ENCODE data around the gene DENND6A.
"Not testable (repeated sequence)": the region's sequence is repeated elsewhere in the genome, so short reads cannot be mapped to it uniquely, and the experiment has no call there.

The DENND6A gene

DNA sequence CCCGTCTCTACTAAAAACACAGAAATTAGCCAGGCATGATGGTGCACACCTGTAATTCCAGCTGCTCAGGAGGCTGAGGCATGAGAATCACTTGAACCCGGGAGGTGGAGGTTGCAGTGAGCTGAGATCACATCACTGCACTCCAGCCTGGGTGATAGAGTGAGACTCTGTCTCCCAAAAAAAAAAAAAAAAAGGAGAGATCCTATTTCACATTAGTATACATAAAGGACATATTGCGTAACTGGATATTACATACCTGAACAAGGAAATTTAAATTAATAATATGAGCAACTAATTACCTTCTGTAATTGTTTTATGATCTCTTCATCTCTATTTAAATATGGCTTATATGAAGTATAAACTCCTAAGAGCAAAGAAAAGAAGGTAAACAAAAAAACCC, 58.6 kb downstream of the DENND6A start:
- not testable (repeated sequence) for DNase-seq

DNA sequence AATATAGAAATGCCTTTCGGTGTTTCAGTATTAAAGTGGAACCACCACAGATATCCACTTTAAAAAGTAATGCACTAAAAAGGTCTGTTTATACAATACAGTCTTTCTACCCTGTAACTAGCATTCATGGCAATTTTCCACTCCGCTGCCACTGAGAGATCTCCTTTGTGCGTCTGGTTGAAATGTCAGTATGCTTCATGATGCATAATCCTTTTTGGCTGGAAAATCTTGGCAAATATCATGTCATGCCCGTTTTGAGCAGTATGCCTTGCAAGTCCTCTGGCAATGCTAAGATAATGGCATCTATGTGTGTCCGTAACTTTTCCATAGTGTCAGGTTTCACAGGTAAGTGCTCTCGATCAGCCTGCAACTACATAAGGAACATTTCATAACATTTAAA, 64.9 kb downstream of the DENND6A start:
- peak; percentile 48 for DNase-seq

DNA sequence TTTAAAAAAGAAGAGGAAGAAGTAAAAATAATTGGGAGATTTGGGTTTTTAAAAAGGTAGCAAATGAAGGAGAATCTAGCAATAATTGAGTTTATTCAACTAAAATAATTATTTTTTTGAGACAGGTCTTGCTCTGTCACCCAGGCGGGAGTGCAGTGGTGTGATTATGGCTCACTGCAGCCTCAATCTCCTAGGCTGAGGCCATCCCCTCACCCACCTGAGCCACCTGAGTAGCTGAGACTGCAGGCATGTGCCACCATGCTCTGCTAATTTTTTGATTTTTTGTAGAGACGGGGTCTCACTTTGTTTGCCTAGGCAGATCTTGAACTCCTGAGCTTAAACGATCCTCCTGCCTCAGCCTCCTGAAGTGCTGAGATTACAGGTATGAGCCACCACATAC, 68.1 kb downstream of the DENND6A start:
- DNase-seq: no peak

DNA sequence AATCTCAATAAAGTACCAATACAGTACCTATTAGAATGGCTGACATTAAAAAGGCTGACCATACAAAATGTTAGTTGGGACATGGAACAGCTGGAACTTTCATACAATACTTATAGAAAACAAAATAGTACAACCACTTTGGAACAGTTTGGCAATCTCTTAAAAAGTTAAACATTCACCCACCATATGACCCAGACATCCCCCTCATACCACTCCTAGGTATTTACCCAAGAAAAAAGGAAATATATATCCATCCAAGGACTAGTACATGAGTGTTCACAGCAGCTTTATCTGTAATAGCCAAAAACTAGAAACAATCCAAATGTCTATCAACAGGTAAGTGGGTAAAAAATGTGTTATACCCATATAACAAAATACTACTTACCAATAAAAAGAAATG, 70.5 kb downstream of the DENND6A start:
- DNase-seq: no peak

DNA sequence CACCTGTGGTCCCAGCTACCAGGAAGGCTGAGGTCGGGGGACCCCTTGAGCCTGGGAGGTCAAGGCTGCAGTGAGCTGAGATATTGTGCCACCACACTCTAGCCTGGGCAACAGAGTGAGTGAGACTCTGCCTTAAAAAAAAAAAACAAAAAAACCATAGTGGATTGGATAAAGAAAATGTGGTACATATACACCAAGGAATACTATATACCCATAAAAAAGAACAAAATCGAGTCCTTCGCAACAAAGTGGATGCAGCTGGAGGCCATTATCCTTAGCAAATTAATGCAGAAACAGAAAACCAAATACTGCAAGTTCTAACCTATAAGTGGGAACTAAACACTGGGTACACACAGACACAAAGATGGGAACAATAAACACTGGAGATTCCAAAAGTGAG, 75.1 kb downstream of the DENND6A start:
- no peak for DNase-seq

DNA sequence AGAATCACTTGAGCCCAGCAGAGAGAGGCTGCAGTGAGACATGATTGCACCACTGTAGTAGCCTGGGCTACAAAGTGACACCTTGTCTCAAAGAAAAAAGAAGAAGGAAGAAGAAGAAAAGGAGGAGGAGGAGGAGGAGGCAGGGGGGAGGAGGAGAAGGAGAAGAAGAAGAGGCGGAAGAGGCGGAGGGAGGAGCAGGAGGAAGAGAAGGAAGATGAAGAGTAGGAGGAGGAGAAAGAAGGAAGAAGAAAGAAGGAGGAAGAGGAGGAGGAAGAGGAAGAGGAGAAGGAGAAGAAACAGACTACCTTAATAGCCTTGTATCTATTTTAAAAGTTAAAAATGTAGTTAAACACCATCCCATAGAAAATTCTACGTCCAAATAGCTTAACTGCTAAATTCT, 76.6 kb downstream of the DENND6A start:
- DNase-seq: no peak

DNA sequence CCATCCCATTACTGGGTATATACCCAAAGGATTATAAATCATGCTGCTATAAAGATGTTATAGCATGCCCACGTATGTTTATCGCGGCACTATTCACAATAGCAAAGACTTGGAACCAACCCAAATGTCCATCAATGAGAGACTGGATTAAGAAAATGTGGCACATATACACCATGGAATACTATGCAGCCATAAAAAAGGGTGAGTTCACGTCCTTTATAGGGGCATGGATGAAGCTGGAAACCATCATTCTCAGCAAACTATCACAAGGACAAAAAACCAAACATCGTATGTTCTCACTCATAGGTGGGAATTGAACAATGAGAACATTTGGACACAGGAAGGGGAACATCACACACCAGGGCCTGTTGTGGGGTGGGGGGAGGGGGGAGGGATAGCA, 81.0 kb downstream of the DENND6A start:
- DNase-seq: not testable (repeated sequence)

DNA sequence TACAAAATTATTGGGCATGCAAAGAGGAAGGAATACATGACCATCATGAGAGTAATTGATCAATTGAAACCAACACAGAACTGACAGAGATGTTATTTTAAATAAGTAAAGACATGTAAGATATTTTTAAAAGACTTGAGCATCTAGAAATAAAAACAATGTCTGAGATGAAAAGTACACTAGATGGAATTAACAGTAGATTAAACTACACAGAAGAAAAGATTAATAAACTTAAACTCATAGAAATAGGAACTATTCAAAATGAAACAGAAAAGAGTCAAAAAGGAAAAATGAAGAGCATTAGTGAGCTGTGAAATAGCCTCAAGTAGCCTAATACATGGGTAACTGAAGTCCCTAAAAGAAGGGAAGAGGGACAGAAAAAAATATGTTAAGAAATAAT, 87.2 kb downstream of the DENND6A start:
- no peak for DNase-seq

DNA sequence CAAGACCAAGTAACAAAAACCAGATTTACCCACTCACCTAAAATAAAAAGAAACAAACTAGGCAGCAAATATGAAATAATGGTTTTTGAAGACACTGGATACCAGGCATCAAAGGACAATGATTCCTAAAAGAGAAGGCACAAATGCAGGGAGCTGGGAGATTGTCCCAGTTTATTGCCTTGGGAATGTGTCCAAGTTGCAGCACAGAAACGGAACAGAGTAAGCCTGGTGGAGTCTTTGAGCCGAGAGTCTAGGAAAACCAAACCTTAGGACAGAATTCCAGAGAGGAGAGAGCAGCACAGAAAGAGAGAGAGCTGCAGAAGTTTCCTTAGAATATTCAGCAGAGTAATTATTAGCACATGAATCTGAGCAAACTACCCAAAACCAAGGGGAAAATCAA, 87.9 kb downstream of the DENND6A start:
- no peak for DNase-seq

DNA sequence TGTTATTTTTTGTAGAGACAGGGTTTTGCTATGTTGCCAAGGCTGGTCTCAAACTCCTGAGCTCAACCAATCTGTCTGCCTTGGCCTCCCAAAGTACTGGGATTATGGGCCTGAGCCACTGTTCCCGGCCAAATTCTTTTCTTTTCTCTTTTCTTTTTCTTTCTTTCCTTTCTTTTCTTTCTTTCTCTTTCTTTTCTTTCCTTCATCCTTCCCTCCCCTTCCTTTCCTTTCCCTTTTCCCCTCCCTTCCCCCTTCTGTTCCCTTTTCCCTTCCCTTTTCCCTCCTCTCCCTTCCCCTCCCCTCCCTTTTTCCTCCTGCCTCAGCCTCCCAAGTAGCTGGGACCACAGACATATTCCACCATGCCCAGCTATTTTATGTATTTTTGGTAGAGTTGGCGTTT, 92.7 kb downstream of the DENND6A start:
- DNase-seq: no peak

DNA sequence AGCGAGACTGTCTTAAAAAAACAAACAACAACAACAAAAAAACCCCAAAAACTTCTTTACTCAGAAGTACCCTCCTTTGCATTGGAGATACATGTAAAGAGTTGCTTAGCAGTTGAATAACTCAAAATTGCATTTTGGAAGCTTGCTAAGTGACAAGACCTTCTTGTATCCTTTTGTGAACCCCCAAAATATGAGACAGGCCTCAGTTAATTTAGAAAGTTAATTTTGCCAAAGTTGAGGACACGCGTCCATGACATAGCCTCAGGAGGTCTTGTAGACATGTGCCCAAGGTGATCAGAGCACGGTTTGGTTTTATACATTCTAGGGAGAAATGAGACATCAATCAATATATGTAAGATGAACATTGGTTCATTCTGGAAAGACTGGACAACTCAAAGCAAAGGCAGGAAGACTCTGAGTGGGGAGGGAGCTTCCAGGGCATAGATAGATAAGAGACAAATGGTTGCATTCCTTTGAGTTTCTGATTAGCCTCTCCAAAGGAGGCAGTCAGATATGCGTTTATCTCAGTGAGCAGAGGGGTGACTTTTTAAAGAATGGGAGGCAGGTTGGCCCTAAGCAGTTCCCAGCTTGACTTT, 94.0 kb downstream of the DENND6A start:
- DNase-seq: no peak

DNA sequence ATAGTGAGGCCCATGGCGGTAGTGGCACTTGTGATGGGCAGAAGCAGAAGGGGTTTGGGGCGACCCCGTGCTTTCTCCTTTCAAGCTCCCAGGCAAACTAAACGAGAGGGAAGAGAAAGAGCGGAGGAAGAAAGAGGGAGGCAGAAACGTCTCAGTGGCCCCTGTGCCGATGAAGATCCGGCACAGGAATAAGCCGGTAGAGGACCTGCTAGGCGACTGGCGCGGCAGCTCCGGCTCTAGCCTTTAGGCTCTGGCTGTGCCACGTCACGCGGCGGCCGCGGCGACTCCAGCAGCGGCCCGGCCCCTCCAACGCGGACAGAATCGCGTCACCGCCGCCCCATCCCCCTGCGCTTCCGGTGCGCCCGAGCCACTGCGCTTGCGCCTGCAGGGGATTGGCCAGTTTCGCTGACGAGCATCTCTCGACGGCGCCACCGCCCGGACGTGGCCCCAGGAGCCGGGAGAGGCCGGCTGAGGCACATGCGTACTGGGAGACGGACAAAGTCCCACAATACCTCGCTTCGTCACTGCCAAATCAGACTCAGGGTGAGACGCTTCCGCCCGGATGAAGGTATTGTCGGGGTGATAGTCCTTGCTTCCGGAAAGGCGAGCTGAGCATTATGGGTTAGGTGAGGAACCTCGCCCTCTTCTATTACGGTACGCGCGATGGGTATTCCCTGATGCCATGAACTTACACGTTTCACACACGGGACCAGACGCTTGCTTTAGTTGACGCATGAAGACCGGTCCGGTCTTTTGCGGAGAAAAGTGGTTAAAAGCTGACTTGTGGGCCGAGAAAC, 95.6 kb downstream of the DENND6A start, which contains the start of gene ARF4:
ARF4 (minus strand) TSS at position 218 of the 797 bp plus-strand sequence; CDS start at position 14, 204 bp downstream.
- peak; percentile 95 for DNase-seq

DNA sequence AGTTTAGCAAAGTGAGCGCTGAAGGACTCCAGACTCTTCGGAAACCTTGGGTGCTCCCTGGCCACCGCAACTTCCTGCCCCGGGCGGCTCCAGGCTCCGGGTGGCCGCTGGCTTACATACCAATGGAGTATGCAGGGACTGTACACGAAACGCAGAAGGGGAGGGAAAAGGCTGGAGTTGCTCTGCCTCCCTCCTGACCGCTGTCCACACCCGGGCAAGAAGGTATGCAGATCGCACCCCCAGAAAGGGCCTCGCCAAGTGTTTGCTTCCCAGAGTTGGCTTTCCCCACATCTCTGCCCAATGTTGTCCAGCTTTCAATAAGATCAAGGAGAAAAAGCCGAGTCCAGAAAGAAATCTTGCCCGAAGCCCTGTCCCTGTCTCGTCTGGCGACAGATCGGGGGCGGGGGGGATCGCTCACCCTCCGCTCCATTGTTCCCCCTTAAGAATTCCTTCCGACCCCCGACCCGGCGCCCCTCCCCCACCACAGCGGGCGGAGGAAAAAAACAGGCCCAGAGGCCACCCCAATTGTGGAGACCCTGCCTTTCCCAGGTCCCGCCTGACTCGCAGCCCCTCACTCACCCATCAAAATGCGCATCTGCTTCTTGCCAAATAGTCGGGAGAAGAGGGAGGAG, 96.3 kb downstream of the DENND6A start:
- no peak for DNase-seq

DNA sequence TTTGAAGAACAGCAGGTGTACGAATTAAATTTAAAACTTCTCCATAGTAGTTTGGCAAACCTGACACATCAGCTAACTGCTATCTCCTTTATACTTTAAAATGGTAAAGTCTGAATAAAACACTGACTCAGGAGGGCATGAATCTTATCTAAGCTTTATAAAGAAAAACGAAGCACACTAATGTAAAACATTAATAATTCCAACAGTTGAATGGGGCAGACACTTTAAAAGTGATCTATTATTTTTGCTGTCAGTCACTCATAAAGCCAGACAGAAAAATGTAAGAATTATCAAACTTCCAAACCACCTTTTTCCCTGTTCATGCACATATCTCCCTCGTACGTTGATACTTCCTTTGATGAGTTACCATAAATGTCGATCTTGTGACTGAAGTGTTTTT, 98.3 kb downstream of the DENND6A start:
- no peak for DNase-seq

DNA sequence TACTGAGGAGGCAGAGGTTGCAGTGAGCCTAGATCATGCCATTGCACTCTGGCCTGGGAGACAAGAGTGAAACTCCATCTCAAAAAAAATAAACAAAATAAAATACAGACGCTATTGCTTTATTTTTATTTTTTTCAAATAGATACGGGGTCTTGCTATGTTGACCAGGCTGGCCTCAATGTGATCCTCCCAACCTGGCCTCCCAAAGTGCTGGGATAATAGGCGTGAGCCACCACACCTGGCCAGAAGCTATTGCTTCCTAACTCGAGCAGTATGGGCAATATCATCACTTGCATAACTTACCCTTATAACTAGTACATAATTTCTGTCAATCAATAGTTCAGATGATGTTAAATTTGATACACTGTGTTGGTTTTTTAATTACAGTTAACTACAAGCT, 98.7 kb downstream of the DENND6A start:
- DNase-seq: no peak

DNA sequence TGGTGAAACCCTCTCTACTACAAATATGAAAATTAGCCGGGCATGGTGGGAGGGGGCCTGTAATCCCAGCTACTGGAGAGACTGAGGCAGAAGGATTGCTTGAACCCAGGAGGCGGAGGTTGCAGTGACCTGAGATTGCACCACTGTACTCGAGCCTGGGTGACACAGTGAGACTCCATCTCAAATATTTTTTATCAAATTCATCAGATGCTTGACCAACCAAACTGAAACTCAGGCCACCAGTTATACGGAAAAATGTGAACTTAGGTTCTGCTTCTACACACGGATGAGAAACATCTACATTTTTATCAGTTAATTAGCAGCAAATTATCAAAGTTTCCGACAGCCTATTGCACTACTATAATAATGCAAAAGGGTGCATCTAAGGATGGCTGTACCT, 100.6 kb downstream of the DENND6A start:
- DNase-seq: no peak

DNA sequence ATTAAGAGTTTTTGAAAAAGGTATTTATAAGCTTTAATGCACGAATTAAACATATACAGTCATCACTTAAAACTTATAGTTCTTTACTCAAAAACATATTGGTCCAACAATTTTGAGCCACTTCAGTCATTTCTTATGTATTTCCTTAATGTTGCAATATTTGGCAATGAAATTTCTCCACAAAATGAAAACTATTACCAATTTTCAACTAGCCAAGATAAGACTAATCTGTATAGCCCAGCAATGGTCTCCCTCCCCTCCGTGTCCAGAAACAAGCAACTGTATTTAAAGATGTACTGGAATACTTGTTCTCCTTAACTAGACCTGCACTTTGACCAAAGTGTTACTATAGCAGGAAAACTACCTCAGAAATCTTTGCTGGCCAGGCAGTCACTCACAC, 105.0 kb downstream of the DENND6A start:
- DNase-seq: no peak

DNA sequence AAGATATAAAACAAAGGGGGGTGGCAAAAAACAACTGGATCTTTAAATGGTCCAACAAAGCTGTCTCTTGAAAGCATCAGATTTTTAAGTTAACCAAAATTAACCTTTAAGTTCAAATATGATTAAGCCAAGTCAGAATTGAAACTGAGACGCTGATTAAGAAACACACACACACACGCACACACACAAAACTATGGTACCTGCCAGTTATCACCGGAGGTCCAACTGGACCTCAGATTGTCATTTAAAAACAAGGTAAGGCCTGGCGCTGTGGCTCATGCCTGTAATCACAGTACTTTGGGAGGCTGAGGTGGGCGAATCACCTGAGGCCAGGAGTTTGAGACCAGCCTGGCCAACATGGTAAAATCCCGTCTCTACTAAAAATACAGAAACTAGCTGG, 106.1 kb downstream of the DENND6A start:
- DNase-seq: no peak

DNA sequence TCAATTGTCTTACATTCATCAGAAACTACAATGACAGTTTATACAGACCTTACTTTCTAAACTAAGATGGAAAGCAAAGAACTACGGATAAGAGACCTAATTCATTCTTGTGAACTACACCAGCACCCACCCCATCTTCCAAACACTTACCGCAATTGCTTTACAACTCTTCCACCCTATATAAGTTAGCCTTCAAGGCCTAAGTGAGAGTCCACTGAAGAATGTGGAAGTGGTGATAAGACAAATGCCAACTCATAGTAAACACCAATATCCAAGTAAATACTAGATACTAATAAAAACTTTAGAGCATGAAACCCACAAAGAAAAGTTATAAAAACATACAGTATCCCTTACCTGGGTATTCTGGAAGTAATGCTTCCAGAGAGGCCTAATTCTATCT, 109.3 kb downstream of the DENND6A start:
- DNase-seq: no peak

DNA sequence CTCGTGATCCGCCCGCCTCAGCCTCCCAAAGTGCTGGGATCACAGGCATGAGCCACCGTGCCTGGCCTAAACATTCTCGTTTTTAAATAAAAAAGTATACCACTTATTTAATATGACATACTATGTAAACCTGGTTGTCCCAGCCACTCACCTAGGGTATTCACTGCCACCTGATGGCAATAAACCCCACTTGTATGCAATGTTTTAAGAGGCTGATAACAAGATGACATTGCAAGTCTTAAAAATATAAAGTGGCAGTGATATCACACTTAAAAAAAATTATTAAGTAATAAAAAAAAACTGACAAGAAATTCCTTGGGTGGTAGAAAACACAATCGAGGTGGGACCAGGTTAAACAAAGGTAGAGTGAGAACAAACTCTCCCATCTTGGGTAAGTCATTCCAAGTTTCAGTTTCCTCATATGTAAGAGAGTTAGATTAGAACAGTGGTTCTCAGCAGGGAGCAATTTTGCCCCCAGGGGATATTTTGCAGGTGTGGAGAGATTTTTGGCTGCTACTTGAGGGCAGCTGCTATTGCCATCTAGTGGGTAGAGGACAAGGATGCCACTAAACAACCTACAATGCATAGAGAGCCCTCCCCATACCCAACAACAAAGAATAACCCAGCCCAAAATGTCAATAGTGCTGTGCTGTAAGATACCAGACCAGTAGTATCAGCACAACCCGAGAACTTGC, 110.3 kb downstream of the DENND6A start:
- no peak for DNase-seq

DNA sequence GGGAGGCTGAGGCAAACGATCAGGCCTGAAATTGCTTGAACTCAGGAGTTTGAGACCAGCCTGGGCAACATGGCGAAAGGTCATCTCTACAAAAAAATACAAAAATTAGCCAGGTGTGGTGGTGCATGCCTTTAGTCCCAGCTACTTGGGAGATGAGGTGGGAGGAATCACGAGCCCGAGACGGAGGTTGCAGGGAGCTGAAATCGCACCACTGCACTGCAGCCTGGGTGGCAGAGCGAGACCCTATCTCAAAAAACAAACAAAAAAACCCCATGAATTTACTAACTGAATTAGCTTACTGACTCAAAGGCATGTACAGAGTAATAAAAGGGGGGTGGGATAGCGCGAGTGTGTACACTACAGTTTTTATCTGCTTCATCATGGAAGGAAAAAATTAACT, 115.1 kb downstream of the DENND6A start:
- DNase-seq: no peak

DNA sequence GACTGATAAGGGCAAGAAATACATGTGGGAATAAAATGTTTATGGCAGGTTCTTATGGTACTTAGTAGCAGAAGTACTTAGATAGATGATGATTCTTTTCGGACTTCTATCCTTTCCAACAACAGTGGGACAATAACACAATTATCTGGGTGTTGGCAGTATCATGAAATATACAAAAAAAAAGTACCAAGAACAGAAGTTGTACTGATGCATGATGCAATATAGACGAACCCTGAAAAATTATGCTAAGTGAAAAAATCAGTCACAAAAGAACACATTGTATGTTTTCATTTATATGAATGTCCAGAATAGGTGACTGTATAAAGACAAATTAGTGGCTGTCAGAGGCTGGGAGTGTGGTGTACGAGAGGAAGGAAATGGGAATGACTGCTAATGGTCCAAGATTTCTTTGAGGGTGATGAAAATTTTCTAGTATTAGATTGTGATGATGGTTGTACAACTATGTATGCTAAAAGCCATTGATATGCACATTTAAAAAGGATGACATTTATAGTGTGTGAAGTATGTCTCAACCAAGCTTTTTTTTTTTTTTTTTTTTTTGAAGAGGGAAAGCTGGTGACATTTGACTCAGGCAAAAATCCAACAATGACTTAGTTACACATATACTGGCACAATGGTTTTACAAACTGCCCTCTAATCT, 116.8 kb downstream of the DENND6A start:
- DNase-seq: no peak

Data from NCI-H1105 treated with DMSO at 0.1 percent for 48 hours (cell line).